HL-60 (cell line): ENCODE results near the gene TMEM131L.

Source experiments
- CTCF ChIP-seq: IDR thresholded peaks from one replicate; pipeline ENCODE4 v1.5.1; 2011; ENCODE audit warnings: low read length, control low read depth, inconsistent platforms; ENCODE audit not compliant: insufficient read depth
- GABPA ChIP-seq: IDR thresholded peaks from 2 replicates; pipeline ENCODE4 v1.6.1; 2012; ENCODE audit warnings: low read depth
- POLR2AphosphoS5 ChIP-seq: IDR thresholded peaks from 2 replicates; pipeline ENCODE4 v1.6.1; 2012; ENCODE audit warnings: low read depth
- SPI1 ChIP-seq: IDR thresholded peaks from 2 replicates; pipeline ENCODE4 v1.6.1; 2012; ENCODE audit warnings: low read depth, mild to moderate bottlenecking, borderline replicate concordance

- no peak for TF ChIP-seq SPI1
- no peak for TF ChIP-seq CTCF
- TF ChIP-seq POLR2AphosphoS5 = no peak
- TF ChIP-seq GABPA = no peak
Observed at GRCh38 chr4:153510252-153511001, 44.3 kb downstream of the TMEM131L start.
